ENCODE measurements around the gene STXBP6. TPM values are rescaled to one million over a fixed set of nuclear protein-coding genes. Genes with fewer than 3 reads are reported as not detected.

Gene STXBP6
- total RNA-seq, 1 donor from 2014 or later, result 27.1 TPM

DNA sequence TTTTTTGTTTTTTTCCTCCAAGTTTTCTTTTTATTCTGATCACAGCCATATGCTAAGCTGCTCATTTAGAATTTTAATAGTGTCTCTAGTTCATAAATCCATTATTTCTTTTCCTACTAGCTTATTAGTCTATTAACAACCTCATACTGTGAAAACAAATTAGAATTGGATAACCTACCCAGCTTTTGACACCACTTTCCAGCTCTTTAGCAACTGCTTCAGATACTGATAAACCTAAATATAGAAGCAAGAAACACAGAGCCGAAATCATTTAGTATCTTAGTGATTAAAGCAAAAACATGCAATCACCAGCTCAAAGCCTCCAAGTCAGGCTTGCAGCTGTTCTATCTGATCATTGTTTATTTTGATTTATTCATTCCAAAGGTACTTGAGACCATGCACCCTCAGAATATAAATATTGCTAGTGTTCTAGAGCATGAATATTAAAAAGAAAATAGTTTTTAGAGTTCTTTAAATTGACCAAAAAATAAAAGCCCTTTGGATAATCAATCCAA, 121.5 kb downstream of the STXBP6 start:
- TF ChIP-seq EZH2 (IDR thresholded peaks at IDR 0.05; ENCODE audit: insufficient read depth, low read length), result no peak
- TF ChIP-seq, protein P1, sequence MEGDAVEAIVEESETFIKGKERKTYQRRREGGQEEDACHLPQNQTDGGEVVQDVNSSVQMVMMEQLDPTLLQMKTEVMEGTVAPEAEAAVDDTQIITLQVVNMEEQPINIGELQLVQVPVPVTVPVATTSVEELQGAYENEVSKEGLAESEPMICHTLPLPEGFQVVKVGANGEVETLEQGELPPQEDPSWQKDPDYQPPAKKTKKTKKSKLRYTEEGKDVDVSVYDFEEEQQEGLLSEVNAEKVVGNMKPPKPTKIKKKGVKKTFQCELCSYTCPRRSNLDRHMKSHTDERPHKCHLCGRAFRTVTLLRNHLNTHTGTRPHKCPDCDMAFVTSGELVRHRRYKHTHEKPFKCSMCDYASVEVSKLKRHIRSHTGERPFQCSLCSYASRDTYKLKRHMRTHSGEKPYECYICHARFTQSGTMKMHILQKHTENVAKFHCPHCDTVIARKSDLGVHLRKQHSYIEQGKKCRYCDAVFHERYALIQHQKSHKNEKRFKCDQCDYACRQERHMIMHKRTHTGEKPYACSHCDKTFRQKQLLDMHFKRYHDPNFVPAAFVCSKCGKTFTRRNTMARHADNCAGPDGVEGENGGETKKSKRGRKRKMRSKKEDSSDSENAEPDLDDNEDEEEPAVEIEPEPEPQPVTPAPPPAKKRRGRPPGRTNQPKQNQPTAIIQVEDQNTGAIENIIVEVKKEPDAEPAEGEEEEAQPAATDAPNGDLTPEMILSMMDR (IDR thresholded peaks at IDR 0.05; ENCODE audit: insufficient read depth, low read depth, low read length), result no peak
- H3K4me1 Mint-ChIP-seq (ENCODE audit: low read depth, unreplicated experiment), result peaks cover 5% of the 10 kb centered on the region
- H4K20me1 ChIP-seq (ENCODE audit: insufficient read depth, low read length), result no peaks in the 10 kb centered on the region
- no peak overlapping the region for H3K9ac ChIP-seq (ENCODE audit: low read length)
- H3K27me3 ChIP-seq (ENCODE audit: insufficient read depth, low read length), result no peaks in the 10 kb centered on the region
- no peak overlapping the region for H3K4me3 ChIP-seq (ENCODE audit: insufficient read depth, low read depth, low read length)
- no peak overlapping the region for H3K4me2 ChIP-seq (ENCODE audit: low read length)
- FAIRE-seq (no peak), DNase-seq (ENCODE audit: low read depth) (no peak)
- H3K4me1 ChIP-seq (ENCODE audit: insufficient read depth, low read length), result no peaks in the 10 kb centered on the region
- no peak overlapping the region for H3K27ac ChIP-seq (ENCODE audit: low read depth, low read length)
- H3K27ac Mint-ChIP-seq (ENCODE audit: unreplicated experiment), result no peak overlapping the region
- H3K36me3 ChIP-seq (ENCODE audit: insufficient read depth, low read length), result no peaks in the 10 kb centered on the region
- no peaks in the 10 kb centered on the region for H3K79me2 ChIP-seq (ENCODE audit: insufficient read depth, low read length)
- no peak overlapping the region for H3K4me3 Mint-ChIP-seq (ENCODE audit: unreplicated experiment)
- no peaks in the 10 kb centered on the region for H3K9me3 ChIP-seq (ENCODE audit: insufficient read depth, low read depth, low read length)
- peaks cover 5% of the 10 kb centered on the region for H3K9me3 Mint-ChIP-seq (ENCODE audit: unreplicated experiment)
- H2AFZ ChIP-seq (ENCODE audit: low read depth, low read length), result no peak overlapping the region
- H3K27me3 Mint-ChIP-seq (ENCODE audit: low read depth, unreplicated experiment), result no peaks in the 10 kb centered on the region
- peaks cover 1% of the 10 kb centered on the region for H3K36me3 Mint-ChIP-seq (ENCODE audit: low read depth, unreplicated experiment)

GRCh38 chr14:24927809-24928208, 122.1 kb downstream of the STXBP6 start:
- H3K9ac ChIP-seq (ENCODE audit: low read length), result no peak overlapping the region
- no peak overlapping the region for H3K4me2 ChIP-seq (ENCODE audit: low read length)
- DNase-seq (ENCODE audit: low read depth) (no peak), FAIRE-seq (no peak)
- Mint-ChIP-seq H3K36me3 (ENCODE audit: low read depth, unreplicated experiment) (peaks cover 1% of the 10 kb centered on the region), H3K4me1 (ENCODE audit: low read depth, unreplicated experiment) (peaks cover 5% of the 10 kb centered on the region), H3K4me3 (ENCODE audit: unreplicated experiment) (no peak overlapping the region), H3K27ac (ENCODE audit: unreplicated experiment) (no peak overlapping the region), H3K27me3 (ENCODE audit: low read depth, unreplicated experiment) (no peaks in the 10 kb centered on the region), H3K9me3 (ENCODE audit: unreplicated experiment) (peaks cover 5% of the 10 kb centered on the region)
- H3K79me2 ChIP-seq (ENCODE audit: insufficient read depth, low read length), result no peaks in the 10 kb centered on the region
- TF ChIP-seq, protein P1 (IDR thresholded peaks at IDR 0.05; ENCODE audit: insufficient read depth, low read depth, low read length), result no peak
- TF ChIP-seq EZH2 (IDR thresholded peaks at IDR 0.05; ENCODE audit: insufficient read depth, low read length), result no peak
- no peaks in the 10 kb centered on the region for H3K27me3 ChIP-seq (ENCODE audit: insufficient read depth, low read length)
- H3K27ac ChIP-seq (ENCODE audit: low read depth, low read length), result no peak overlapping the region
- no peaks in the 10 kb centered on the region for H3K9me3 ChIP-seq (ENCODE audit: insufficient read depth, low read depth, low read length)
- H3K4me3 ChIP-seq (ENCODE audit: insufficient read depth, low read depth, low read length), result no peak overlapping the region
- H4K20me1 ChIP-seq (ENCODE audit: insufficient read depth, low read length), result no peaks in the 10 kb centered on the region
- H3K4me1 ChIP-seq (ENCODE audit: insufficient read depth, low read length), result no peaks in the 10 kb centered on the region
- H2AFZ ChIP-seq (ENCODE audit: low read depth, low read length), result no peak overlapping the region
- no peaks in the 10 kb centered on the region for H3K36me3 ChIP-seq (ENCODE audit: insufficient read depth, low read length)

DNA sequence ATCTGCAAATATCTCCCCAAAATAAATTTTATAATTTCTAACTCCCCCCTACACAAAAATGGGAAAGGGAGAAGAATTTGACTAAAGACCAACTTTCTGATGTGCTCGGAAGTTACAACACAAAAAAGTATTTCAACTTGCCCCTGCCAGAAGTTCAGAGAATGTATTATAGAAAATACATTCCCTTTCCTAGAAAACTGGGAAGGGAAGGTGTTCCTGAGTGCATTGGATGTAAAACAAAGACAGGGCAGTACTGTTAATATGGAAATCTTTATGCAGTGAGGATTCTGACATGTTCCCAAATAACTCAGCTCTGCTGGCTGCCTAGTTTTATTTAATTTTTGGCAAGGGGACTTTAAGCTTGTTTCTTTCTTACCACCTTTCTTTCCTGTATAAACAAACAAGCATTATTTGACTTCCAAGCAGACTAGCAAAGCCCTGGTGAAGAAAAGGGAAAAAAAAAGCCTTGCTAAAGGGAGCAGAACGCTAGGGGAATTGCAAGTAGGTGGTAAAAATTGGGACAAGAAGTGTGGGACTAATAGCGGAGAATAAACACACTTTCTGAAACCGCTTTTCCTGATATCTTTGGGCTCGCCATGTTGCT, 124.1 kb downstream of the STXBP6 start:
- FAIRE-seq, result no peak
- Histone ChIP-seq H3K27ac (ENCODE audit: low read depth, low read length) (no peak overlapping the region), H3K36me3 (ENCODE audit: insufficient read depth, low read length) (no peaks in the 10 kb centered on the region), H3K79me2 (ENCODE audit: insufficient read depth, low read length) (no peaks in the 10 kb centered on the region), H3K9ac (ENCODE audit: low read length) (no peak overlapping the region), H3K4me1 (ENCODE audit: insufficient read depth, low read length) (peaks cover 6% of the 10 kb centered on the region), H3K27me3 (ENCODE audit: insufficient read depth, low read length) (no peaks in the 10 kb centered on the region), H3K9me3 (ENCODE audit: insufficient read depth, low read depth, low read length) (no peaks in the 10 kb centered on the region), H4K20me1 (ENCODE audit: insufficient read depth, low read length) (no peaks in the 10 kb centered on the region), H2AFZ (ENCODE audit: low read depth, low read length) (no peak overlapping the region), H3K4me3 (ENCODE audit: insufficient read depth, low read depth, low read length) (no peak overlapping the region), H3K4me2 (ENCODE audit: low read length) (no peak overlapping the region)
- Mint-ChIP-seq H3K4me3 (ENCODE audit: unreplicated experiment) (no peak overlapping the region), H3K27ac (ENCODE audit: unreplicated experiment) (no peak overlapping the region), H3K27me3 (ENCODE audit: low read depth, unreplicated experiment) (no peaks in the 10 kb centered on the region), H3K9me3 (ENCODE audit: unreplicated experiment) (no peaks in the 10 kb centered on the region), H3K4me1 (ENCODE audit: low read depth, unreplicated experiment) (peaks cover 20% of the 10 kb centered on the region), H3K36me3 (ENCODE audit: low read depth, unreplicated experiment) (no peaks in the 10 kb centered on the region)
- no peak for DNase-seq (ENCODE audit: low read depth)
- TF ChIP-seq, protein P1 (IDR thresholded peaks at IDR 0.05; ENCODE audit: insufficient read depth, low read depth, low read length), result no peak
- TF ChIP-seq EZH2 (IDR thresholded peaks at IDR 0.05; ENCODE audit: insufficient read depth, low read length), result no peak

Measured in astrocyte (in vitro differentiated cells and primary cell).